SK-N-SH treated with all-trans-retinoic acid at 6 μM for 48 hours (cell line): Measurements from ENCODE around the gene TGFB2.

ENCODE experiments used
- ARNTL ChIP-seq: fragments of 450-650 bp; formaldehyde crosslinking; IDR thresholded peaks from 2 replicates; pipeline ENCODE4 v1.5.0; 2020; ENCODE audit warnings: low read depth, mild to moderate bottlenecking, moderate library complexity, borderline replicate concordance
- CREB5 ChIP-seq: fragments of 250-450 bp; sonication (Bioruptor Pico); IDR thresholded peaks from 2 replicates; pipeline ENCODE4 v1.5.1; 2020; ENCODE audit warnings: low read depth, mild to moderate bottlenecking, moderate library complexity
- CSDC2 ChIP-seq: fragments of 250-450 bp; sonication (Bioruptor Pico); IDR thresholded peaks from 2 replicates; pipeline ENCODE4 v1.5.0; 2020; ENCODE audit warnings: mild to moderate bottlenecking, moderate library complexity
- OSR1 ChIP-seq: fragments of 250-450 bp; sonication (Bioruptor Pico); IDR thresholded peaks from 2 replicates; pipeline ENCODE4 v1.8.0; 2022; ENCODE audit warnings: moderate library complexity, mild to moderate bottlenecking, inconsistent platforms
- PATZ1 ChIP-seq: fragments of 250-450 bp; sonication (Bioruptor Pico); IDR thresholded peaks from 2 replicates; pipeline ENCODE4 v1.8.0; 2020; ENCODE audit warnings: mild to moderate bottlenecking, moderate library complexity, borderline replicate concordance
- TCF4 ChIP-seq: fragments of 250-450 bp; sonication (Bioruptor Pico); IDR thresholded peaks from 2 replicates; pipeline ENCODE4 v1.8.0; 2021; ENCODE audit warnings: mild to moderate bottlenecking, moderate library complexity, borderline replicate concordance
- ZFP30 ChIP-seq: fragments of 450-650 bp; formaldehyde crosslinking; IDR thresholded peaks from 2 replicates; pipeline ENCODE4 v1.5.0; 2022; ENCODE audit warnings: mild to moderate bottlenecking, moderate library complexity
- ZNF70 ChIP-seq: fragments of 450-650 bp; formaldehyde crosslinking; IDR thresholded peaks from 2 replicates; pipeline ENCODE4 v1.5.0; 2020; ENCODE audit warnings: mild to moderate bottlenecking, moderate library complexity
- ZNF8 ChIP-seq: fragments of 450-650 bp; formaldehyde crosslinking; IDR thresholded peaks from 2 replicates; pipeline ENCODE4 v1.5.0; 2020; ENCODE audit warnings: mild to moderate bottlenecking, moderate library complexity

- TF ChIP-seq PATZ1, result no peak
- no peak for TF ChIP-seq ZNF70 (CRISPR knock-in tag)
- TF ChIP-seq ZNF8 (CRISPR knock-in tag), result no peak
- TF ChIP-seq ARNTL (CRISPR knock-in tag), result no peak
- TF ChIP-seq ZFP30 (CRISPR knock-in tag), result no peak
- no peak for TF ChIP-seq OSR1
- no peak for TF ChIP-seq CSDC2
- no peak for TF ChIP-seq CREB5 (CRISPR knock-in tag)
- no peak for TF ChIP-seq TCF4 (CRISPR knock-in tag)
Observed at GRCh38 chr1:218312509-218312908, 32.6 kb upstream of the TGFB2 start.
